Kidney capillary endothelial cell (primary cell): ENCODE results near the gene CDC42EP4.

Experiments
- DNase-seq: peaks from one replicate; pipeline ENCODE4 v3.0.0-alpha.2; 2018; ENCODE audit warnings: low spot score

Gene CDC42EP4

GRCh38 chr17:73250851-73251640 is 60.8 kb downstream of the CDC42EP4 start:
- no peak for DNase-seq

GRCh38 chr17:73249700-73250099 is 62.1 kb downstream of the CDC42EP4 start:
- DNase-seq: no peak

DNA sequence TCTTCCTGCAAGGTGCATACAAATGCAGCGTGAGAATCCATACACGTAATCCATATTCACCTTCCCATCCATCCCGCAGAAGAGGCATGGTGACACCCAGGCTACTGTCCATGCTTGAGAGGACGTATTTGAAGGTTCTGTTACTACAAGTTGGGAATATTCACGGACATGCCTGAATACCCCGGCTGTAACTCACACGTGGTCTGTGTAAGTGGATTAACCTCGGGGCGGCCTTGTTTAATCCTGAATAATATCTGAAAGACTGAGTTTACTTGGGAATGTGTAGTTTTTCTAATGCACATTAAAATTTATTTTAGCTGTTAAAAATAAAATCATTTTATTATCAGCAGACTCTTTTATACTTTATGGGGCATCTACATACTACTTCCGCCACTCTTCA is 63.3 kb downstream of the CDC42EP4 start:
- DNase-seq: no peak

GRCh38 chr17:73247726-73248125 is 64.1 kb downstream of the CDC42EP4 start:
- no peak for DNase-seq

GRCh38 chr17:73240561-73240960 is 71.2 kb downstream of the CDC42EP4 start:
- no peak for DNase-seq

- DNase-seq: no peak
Measured at GRCh38 chr17:73237714-73238113, 74.1 kb downstream of the CDC42EP4 start.

GRCh38 chr17:73234736-73235135 is 77.1 kb downstream of the CDC42EP4 start:
- no peak for DNase-seq
